Measurements from ENCODE around the gene FERD3L.

DNA sequence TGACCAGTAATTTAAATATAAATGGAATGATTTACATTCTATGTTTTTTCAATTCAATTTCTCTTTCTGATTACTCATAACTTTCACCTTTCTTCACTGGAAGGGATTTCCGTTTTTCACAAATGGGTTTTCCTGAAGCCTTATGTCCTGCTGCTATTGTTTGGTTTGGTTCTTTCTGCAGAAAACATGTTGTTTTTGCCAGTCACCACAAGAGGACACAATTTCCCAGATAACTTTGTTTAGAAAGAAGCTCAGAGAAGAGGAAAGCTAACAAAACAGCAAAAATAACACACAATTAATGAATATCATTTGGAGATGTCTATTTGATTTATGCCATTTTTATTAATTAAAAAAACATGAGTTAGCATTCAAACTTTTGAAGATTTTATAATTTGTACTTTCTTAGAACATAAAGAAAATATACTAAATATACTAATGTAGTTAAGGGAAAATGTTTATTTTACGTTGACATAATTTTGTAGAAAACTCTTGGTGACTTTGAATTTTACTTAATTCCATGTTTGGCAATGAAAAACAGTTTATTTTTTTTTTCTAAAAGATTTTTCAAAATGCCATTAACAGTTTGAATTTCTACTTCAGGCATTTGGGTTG, 23.1 kb downstream of the FERD3L start:
- TF ChIP-seq, protein P1, sequence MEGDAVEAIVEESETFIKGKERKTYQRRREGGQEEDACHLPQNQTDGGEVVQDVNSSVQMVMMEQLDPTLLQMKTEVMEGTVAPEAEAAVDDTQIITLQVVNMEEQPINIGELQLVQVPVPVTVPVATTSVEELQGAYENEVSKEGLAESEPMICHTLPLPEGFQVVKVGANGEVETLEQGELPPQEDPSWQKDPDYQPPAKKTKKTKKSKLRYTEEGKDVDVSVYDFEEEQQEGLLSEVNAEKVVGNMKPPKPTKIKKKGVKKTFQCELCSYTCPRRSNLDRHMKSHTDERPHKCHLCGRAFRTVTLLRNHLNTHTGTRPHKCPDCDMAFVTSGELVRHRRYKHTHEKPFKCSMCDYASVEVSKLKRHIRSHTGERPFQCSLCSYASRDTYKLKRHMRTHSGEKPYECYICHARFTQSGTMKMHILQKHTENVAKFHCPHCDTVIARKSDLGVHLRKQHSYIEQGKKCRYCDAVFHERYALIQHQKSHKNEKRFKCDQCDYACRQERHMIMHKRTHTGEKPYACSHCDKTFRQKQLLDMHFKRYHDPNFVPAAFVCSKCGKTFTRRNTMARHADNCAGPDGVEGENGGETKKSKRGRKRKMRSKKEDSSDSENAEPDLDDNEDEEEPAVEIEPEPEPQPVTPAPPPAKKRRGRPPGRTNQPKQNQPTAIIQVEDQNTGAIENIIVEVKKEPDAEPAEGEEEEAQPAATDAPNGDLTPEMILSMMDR (IDR thresholded peaks at IDR 0.05) = peak in 4 of 6 experiments; percentile 42 to 60 (median 48)
- TF ChIP-seq POLR2A (IDR thresholded peaks at IDR 0.05) = no peak
